ENCODE results near the gene IPMK. TPM values are rescaled to one million over a fixed set of nuclear protein-coding genes. Genes with fewer than 3 reads are reported as not detected.
"Not testable (repeated sequence)": the region's sequence is repeated elsewhere in the genome, so short reads cannot be mapped to it uniquely, and the experiment has no call there.

The IPMK gene
- total RNA-seq, 2 experiments from 2014 or later, result 6.7 to 7.0 TPM

DNA sequence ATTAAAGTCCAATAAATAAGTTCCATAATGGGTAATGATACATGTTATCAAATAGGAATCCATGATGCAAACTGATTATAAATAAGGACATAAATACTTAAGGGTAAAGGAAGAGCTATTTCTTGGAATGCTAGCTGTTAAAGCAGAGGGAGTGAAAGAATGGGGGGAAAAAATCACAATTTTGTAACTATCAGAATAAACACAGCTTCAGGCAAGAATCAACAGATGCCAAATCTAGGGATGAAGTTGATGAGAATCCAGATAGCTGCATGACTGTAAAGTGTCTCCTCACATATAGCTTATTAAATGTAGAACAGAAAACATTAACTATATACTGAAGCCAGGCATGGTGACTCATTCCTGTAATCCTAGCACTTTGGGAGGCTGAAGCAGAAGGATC, 4.9 kb downstream of the IPMK start:
- H3K36me3 Mint-ChIP-seq, result peaks cover 11% of the 10 kb centered on the region
- POLR2A ChIA-PET, result no interaction called here
- DNase-seq (no peak), ATAC-seq (ENCODE audit: low read depth) (no peak)
- H3K4me1 Mint-ChIP-seq, result peaks cover 29% of the 10 kb centered on the region
- no peaks in the 10 kb centered on the region for H3K9me3 Mint-ChIP-seq
- H3K4me3 Mint-ChIP-seq, result no peak overlapping the region
- H3K27ac Mint-ChIP-seq, result no peak overlapping the region
- H3K27me3 Mint-ChIP-seq, result no peaks in the 10 kb centered on the region

DNA sequence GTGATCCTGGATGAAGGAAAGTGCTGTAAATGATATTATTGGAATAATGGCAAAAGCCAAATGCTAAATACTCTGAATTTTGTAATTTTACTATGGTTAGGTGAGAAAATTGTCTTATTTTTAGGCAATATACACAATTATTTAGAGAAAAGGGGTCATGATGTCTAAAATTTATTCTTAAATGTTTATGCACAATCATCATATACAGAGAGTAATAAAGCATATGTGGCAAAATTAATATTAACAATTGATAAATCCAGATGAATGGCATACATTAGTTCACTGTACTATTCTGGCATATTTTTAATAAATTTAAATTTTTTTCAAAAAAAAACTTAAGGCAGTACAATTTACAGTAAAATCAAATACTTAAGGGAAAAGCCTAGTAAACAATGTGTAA, 7.4 kb downstream of the IPMK start:
- POLR2A ChIA-PET, result no interaction called here
- H3K4me3 Mint-ChIP-seq, result no peak overlapping the region
- ATAC-seq (ENCODE audit: low read depth) (no peak), DNase-seq (no peak)
- H3K9me3 Mint-ChIP-seq, result peaks cover 6% of the 10 kb centered on the region
- no peaks in the 10 kb centered on the region for H3K27me3 Mint-ChIP-seq
- H3K4me1 Mint-ChIP-seq, result peaks cover 27% of the 10 kb centered on the region
- no peak overlapping the region for H3K27ac Mint-ChIP-seq
- H3K36me3 Mint-ChIP-seq, result peaks cover 22% of the 10 kb centered on the region

DNA sequence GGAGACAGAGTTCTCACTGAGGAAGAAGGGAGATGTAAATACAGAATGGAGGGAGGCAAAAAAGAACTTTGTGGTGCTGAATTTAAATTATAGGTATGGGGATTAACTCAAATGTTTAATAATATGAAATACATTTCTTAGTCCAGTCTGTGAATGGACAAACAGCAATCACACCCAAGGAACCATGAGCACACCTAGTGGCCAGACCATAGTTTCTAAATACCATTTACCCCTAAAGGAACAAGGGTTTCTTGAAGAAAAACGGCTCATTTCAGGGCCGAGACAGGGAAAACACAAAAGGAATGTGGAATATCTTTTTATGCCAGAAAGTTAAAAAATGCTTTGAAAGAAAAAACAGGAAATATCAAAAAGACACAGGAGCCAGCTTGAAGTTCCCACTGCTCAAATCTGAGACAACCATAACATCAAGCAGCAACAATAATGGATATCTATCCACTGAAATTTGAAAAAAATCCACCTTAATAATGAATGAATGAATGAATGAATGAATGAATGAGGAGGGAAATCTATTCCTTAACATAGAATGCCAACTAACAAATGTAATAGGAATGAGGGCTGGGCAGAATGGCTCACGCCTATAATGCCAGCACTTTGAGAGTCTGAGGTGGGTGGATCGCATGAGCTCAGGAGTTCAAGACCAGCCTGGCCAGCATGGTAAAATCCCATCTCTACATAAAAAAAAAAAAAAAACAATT, 8.6 kb downstream of the IPMK start:
- no peaks in the 10 kb centered on the region for H3K27me3 Mint-ChIP-seq
- H3K4me1 Mint-ChIP-seq, result peaks cover 18% of the 10 kb centered on the region
- no peak overlapping the region for H3K27ac Mint-ChIP-seq
- H3K36me3 Mint-ChIP-seq, result peaks cover 32% of the 10 kb centered on the region
- no peak overlapping the region for H3K4me3 Mint-ChIP-seq
- DNase-seq, result no peak
- H3K9me3 Mint-ChIP-seq, result peaks cover 14% of the 10 kb centered on the region
- ATAC-seq (ENCODE audit: low read depth), result no peak
- POLR2A ChIA-PET, result no interaction called here

DNA sequence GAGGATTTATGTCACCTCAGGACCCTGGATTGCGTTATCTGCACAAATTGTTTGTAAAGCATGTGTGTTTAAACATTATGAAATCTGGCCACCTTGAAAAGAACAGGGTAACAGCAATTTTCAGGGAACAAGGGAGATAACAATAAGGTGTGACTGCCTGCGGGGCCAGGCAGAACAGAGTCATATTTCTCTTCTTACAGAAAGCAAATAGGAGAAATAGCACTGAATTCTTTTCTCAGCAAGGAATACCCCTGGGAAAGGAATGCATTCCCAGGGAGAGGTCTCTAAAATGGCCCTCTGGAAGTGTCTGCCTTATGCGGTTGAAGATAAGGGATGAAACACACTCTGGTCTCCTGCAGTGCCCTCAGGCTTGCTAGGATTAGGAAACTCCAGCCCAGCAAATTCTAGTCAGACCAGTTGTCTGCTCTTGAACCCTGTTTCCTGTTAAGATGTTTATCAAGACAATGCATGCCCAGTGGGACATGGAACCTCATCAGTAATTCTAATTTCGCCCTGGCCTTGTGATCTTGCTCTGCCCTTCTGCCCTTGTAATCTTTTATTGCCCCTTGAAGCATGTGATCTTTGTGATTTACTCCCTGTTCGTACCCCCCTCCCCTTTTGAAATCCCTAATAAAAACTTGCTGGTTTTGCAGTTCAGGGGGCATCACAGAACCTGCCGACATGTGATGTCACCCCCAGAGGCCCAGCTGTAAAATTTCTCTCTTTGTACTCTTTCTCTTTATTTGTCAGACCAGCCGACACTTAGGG, 11.5 kb downstream of the IPMK start:
- H3K27me3 Mint-ChIP-seq; H3K4me1 Mint-ChIP-seq; H3K4me3 Mint-ChIP-seq; POLR2A ChIA-PET; DNase-seq; ATAC-seq (ENCODE audit: low read depth); H3K27ac Mint-ChIP-seq: not testable (repeated sequence)
- H3K36me3 Mint-ChIP-seq, result peaks cover 40% of the 10 kb centered on the region
- peaks cover 21% of the 10 kb centered on the region for H3K9me3 Mint-ChIP-seq

DNA sequence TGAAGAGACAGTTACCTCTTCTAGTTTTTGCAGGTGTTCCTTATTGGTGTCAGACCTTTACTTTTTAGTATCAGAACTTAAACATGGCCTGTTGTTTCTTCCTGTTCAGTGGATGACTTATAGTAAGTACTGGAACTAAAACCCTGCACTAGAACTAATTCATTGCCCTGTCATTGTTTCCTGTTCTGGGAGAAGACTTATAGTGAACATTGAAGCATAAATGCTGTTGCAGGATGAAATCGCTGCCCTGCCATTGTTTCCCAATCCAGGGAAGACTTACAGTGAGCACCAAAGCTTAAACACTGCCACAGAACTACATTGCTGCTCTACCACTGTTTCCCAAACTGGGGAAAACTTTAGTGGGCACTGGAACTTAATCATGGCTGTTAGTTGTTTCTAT, 13.1 kb downstream of the IPMK start:
- H3K36me3 Mint-ChIP-seq, result peaks cover 41% of the 10 kb centered on the region
- H3K27me3 Mint-ChIP-seq, result no peaks in the 10 kb centered on the region
- peaks cover 21% of the 10 kb centered on the region for H3K9me3 Mint-ChIP-seq
- ATAC-seq (ENCODE audit: low read depth) (no peak), DNase-seq (no peak)
- no peak overlapping the region for H3K27ac Mint-ChIP-seq
- POLR2A ChIA-PET, result no interaction called here
- H3K4me3 Mint-ChIP-seq, result no peak overlapping the region
- H3K4me1 Mint-ChIP-seq, result peaks cover 8% of the 10 kb centered on the region

DNA sequence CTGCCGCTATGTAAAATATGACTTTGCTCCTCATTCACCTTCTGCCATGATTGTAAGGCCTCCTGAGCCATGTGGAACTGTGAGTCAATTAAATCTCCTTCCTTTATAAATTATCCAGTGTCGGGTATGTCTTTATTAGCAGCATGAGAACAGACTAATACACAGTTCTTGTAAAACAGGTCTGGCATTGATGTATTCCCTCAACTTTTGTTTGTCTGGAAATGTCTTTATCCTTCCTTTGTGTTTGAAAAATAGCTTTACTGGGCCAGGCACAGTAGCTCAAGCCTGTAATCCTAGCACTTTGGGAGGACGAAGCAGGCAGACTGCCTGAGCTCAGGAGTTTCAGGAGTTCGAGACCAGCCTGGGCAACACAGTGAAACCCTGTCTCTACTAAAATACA, 14.5 kb downstream of the IPMK start:
- H3K27ac Mint-ChIP-seq, result no peak overlapping the region
- DNase-seq (no peak), ATAC-seq (ENCODE audit: low read depth) (no peak)
- H3K4me1 Mint-ChIP-seq, result peaks cover 8% of the 10 kb centered on the region
- peaks cover 39% of the 10 kb centered on the region for H3K36me3 Mint-ChIP-seq
- H3K4me3 Mint-ChIP-seq, result no peak overlapping the region
- POLR2A ChIA-PET, result no interaction called here
- H3K9me3 Mint-ChIP-seq, result peaks cover 24% of the 10 kb centered on the region
- no peaks in the 10 kb centered on the region for H3K27me3 Mint-ChIP-seq

DNA sequence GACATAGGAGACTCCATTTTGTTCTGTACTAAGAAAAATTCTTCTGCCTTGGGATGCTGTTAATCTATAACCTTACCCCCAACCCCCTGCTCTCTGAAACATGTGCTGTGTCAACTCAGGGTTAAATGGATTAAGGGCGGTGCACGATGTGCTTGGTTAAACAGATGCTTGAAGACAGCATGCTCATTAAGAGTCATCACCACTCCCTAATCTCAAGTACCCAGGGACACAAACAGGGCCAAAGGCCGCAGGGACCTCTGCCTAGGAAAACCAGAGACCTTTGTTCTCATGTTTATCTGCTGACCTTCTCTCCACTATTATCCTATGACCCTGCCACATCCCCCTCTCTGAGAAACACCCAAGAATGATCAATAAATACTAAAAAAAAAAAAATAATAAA, 23.0 kb downstream of the IPMK start:
- ATAC-seq (ENCODE audit: low read depth); H3K9me3 Mint-ChIP-seq; DNase-seq; H3K27me3 Mint-ChIP-seq; POLR2A ChIA-PET; H3K27ac Mint-ChIP-seq; H3K4me3 Mint-ChIP-seq: not testable (repeated sequence)
- Mint-ChIP-seq H3K4me1 (peaks cover 12% of the 10 kb centered on the region), H3K36me3 (peaks cover 22% of the 10 kb centered on the region)

DNA sequence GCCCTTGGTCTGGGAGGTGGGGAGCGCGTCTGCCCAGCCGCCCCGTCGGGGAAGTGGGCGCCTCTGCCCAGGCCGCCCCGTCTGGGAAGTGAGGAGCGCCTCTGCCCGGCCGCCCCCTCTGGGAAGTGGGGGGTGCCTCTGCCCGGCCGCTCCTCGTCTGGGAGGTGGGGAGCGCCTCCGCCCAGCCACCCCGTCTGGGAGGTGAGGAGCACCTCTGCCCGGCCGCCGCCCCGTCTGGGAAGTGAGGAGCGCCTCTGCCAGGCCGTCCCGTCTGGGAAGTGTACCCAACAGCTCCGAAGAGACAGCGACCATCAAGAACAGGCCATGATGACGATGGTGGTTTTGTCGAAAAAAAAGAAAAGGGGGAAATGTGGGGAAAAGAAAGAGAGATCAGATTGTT, 23.5 kb downstream of the IPMK start:
- peaks cover 12% of the 10 kb centered on the region for H3K4me1 Mint-ChIP-seq
- ATAC-seq (ENCODE audit: low read depth); DNase-seq; H3K9me3 Mint-ChIP-seq; H3K4me3 Mint-ChIP-seq; H3K27me3 Mint-ChIP-seq; H3K27ac Mint-ChIP-seq; POLR2A ChIA-PET: not testable (repeated sequence)
- H3K36me3 Mint-ChIP-seq, result peaks cover 20% of the 10 kb centered on the region

DNA sequence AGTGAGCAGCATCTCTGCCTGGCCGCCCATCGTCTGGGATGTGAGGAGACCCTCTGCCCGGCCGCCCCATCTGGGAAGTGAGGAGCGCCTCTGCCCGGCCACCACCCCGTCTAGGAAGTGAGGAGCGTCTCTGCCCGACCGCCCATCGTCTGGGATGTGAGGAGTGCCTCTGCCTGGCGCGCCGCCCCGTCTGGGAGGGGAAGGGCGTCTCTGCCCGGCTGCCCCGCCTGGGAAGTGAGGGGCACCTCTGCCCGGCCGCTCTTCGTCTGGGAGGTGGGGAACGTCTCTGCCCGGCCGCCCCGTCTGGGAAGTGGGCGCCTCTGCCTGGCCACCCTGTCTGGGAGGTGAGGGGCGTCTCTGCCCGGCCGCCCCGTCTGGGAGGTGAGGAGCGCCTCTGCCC, 23.9 kb downstream of the IPMK start:
- DNase-seq; H3K27ac Mint-ChIP-seq; POLR2A ChIA-PET; H3K9me3 Mint-ChIP-seq; H3K27me3 Mint-ChIP-seq; ATAC-seq (ENCODE audit: low read depth); H3K4me3 Mint-ChIP-seq: not testable (repeated sequence)
- Mint-ChIP-seq H3K4me1 (peaks cover 12% of the 10 kb centered on the region), H3K36me3 (peaks cover 20% of the 10 kb centered on the region)

DNA sequence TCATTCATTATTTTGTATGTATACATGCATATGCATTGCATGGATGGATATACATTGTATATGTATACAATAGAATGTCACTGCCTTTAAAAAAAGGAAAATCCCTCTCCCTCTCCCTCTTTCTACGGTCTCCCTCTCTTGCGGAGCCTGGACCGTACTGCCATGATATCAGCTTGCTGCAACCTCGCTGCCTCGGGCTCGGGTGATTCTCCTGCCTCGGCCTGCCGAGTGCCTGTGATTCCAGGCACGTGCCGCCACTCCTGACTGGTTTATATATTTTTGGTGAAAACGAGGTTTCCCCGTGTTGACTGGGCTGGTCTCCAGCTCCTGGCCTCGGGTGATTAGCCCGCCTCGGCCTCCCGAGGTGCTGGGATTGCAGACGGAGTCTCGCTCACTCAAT, 24.4 kb downstream of the IPMK start:
- POLR2A ChIA-PET, result no interaction called here
- Mint-ChIP-seq H3K4me3 (no peak overlapping the region), H3K9me3 (peaks cover 5% of the 10 kb centered on the region), H3K27me3 (no peaks in the 10 kb centered on the region), H3K27ac (no peak overlapping the region), H3K36me3 (peaks cover 17% of the 10 kb centered on the region), H3K4me1 (peaks cover 12% of the 10 kb centered on the region)
- DNase-seq, result no peak
- ATAC-seq (ENCODE audit: low read depth), result no peak

DNA sequence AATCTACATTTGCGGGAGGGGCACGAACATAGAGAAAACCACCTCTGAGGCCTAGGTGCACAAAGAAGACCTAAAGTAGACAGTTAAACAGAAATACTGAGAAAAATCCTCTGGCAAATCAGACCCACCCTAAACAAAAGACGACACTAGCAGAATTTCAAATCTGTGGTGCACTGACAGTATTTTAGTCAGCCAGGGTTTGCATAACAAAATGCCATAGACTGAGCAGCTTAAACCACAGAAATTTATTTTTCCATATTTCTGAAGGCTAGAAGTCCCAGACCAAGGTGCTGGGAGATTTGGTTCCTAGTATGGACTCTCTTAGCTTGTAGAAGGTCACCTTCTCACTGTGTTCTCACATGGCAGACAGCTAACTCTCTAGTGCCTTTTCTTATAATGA, 26.3 kb downstream of the IPMK start:
- no peaks in the 10 kb centered on the region for H3K27me3 Mint-ChIP-seq
- no peak overlapping the region for H3K4me3 Mint-ChIP-seq
- peaks cover 29% of the 10 kb centered on the region for H3K36me3 Mint-ChIP-seq
- ATAC-seq (ENCODE audit: low read depth) (no peak), DNase-seq (no peak)
- H3K4me1 Mint-ChIP-seq, result peaks cover 12% of the 10 kb centered on the region
- H3K27ac Mint-ChIP-seq, result no peak overlapping the region
- H3K9me3 Mint-ChIP-seq, result peaks cover 5% of the 10 kb centered on the region
- POLR2A ChIA-PET, result no interaction called here

DNA sequence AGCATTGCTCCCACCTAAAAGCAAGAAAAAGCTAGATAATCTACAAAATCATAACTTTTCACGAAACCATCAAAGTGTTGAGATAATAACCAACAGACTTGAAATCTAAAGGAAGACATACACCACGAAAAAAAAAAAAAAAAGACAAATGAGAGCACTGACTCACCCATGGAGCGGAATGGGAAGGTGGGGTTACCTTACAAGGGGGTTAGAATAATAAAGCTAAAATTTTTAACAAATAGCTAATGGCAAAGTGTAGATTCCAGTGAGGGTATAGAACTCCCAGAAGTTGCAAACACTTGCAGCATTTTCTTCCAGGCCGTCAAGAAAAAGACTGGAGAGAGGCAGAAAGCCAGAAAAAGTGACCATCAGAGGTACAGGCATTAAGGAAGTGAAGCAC, 27.2 kb downstream of the IPMK start:
- no peak overlapping the region for H3K27ac Mint-ChIP-seq
- peaks cover 35% of the 10 kb centered on the region for H3K36me3 Mint-ChIP-seq
- H3K4me3 Mint-ChIP-seq, result no peak overlapping the region
- H3K27me3 Mint-ChIP-seq, result no peaks in the 10 kb centered on the region
- peaks cover 5% of the 10 kb centered on the region for H3K9me3 Mint-ChIP-seq
- POLR2A ChIA-PET, result no interaction called here
- DNase-seq, result no peak
- H3K4me1 Mint-ChIP-seq, result peaks cover 12% of the 10 kb centered on the region
- ATAC-seq (ENCODE audit: low read depth), result no peak

DNA sequence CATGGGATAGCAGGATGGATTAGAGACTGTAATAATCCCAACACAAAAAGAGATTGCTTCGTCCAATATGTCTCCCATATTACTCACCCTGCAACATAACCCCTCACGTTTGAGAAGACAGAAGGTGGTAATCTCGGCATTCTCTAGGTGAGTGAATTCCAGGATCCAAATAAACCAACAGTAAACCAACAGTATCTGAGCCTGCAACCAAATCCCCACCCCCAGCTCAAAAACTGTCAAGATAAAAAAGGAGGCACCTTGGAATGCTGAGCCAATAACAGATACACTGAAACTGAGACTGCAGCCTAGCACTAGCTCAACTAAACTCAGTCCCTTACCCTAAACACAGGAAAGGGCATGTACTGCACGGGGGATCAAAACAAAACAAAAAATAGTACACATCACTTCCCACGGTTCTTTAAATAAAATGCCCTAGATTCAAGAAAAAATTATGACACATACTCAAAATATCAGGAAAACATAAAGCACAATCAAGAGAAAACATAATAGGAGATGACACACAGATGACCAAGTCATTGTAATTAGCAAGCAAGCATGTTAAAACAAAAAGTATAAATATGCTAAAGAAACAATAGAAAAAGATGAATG, 28.0 kb downstream of the IPMK start:
- Mint-ChIP-seq H3K4me1 (peaks cover 12% of the 10 kb centered on the region), H3K36me3 (peaks cover 41% of the 10 kb centered on the region), H3K4me3 (no peak overlapping the region), H3K9me3 (peaks cover 4% of the 10 kb centered on the region), H3K27me3 (no peaks in the 10 kb centered on the region), H3K27ac (no peak overlapping the region)
- DNase-seq (no peak), ATAC-seq (ENCODE audit: low read depth) (no peak)
- POLR2A ChIA-PET, result no interaction called here

All from activated naive CD8-positive, alpha-beta T cell treated with anti-CD3 and anti-CD28 coated beads, Interleukin-2, amount 10 ng/mL, durations not matched to agents 7 days and 5 days (primary cell).